SK-N-SH treated with all-trans-retinoic acid at 6 μM for 48 hours (cell line): ENCODE measurements around the gene RBPMS2.

Experiments
- ATAC-seq: fragments of 200-7000 bp; cut with Tn5 transposase; 3 replicates; pipeline ENCODE4 v1.9.1; 2020; ENCODE audit warnings: mild to moderate bottlenecking, moderate library complexity
- ARNTL ChIP-seq: fragments of 450-650 bp; formaldehyde crosslinking; IDR thresholded peaks from 2 replicates; pipeline ENCODE4 v1.5.0; 2020; ENCODE audit warnings: low read depth, mild to moderate bottlenecking, moderate library complexity, borderline replicate concordance
- BACH2 ChIP-seq: fragments of 250-450 bp; sonication (Bioruptor Pico); IDR thresholded peaks from 2 replicates; pipeline ENCODE4 v1.9.0; 2021; ENCODE audit warnings: mild to moderate bottlenecking, borderline replicate concordance
- CREB5 ChIP-seq: fragments of 250-450 bp; sonication (Bioruptor Pico); IDR thresholded peaks from 2 replicates; pipeline ENCODE4 v1.5.1; 2020; ENCODE audit warnings: low read depth, mild to moderate bottlenecking, moderate library complexity
- CSDC2 ChIP-seq: fragments of 250-450 bp; sonication (Bioruptor Pico); IDR thresholded peaks from 2 replicates; pipeline ENCODE4 v1.5.0; 2020; ENCODE audit warnings: mild to moderate bottlenecking, moderate library complexity
- CSRNP3 ChIP-seq: fragments of 250-450 bp; sonication (Bioruptor Pico); IDR thresholded peaks from 2 replicates; pipeline ENCODE4 v1.5.1; 2021; ENCODE audit warnings: mild to moderate bottlenecking, moderate library complexity
- ESRRG ChIP-seq: fragments of 250-450 bp; sonication (Bioruptor Pico); IDR thresholded peaks from 2 replicates; pipeline ENCODE4 v1.6.1; 2021; ENCODE audit warnings: mild to moderate bottlenecking
- ISL1 ChIP-seq: fragments of 250-450 bp; sonication (Bioruptor Pico); IDR thresholded peaks from 2 replicates; pipeline ENCODE4 v2.1.2; 2022; ENCODE audit warnings: mild to moderate bottlenecking, moderate library complexity
- OSR1 ChIP-seq: fragments of 250-450 bp; sonication (Bioruptor Pico); IDR thresholded peaks from 2 replicates; pipeline ENCODE4 v1.8.0; 2022; ENCODE audit warnings: moderate library complexity, mild to moderate bottlenecking, inconsistent platforms
- PATZ1 ChIP-seq: fragments of 250-450 bp; sonication (Bioruptor Pico); IDR thresholded peaks from 2 replicates; pipeline ENCODE4 v1.8.0; 2020; ENCODE audit warnings: mild to moderate bottlenecking, moderate library complexity, borderline replicate concordance
- POU6F1 ChIP-seq: fragments of 250-450 bp; sonication (Bioruptor Pico); IDR thresholded peaks from 2 replicates; pipeline ENCODE4 v1.8.0; 2021; ENCODE audit warnings: low read depth, mild to moderate bottlenecking, moderate library complexity, borderline replicate concordance
- PPARA ChIP-seq: fragments of 250-450 bp; sonication (Bioruptor Pico); IDR thresholded peaks from 2 replicates; pipeline ENCODE4 v1.5.0; 2020; ENCODE audit warnings: mild to moderate bottlenecking, borderline replicate concordance
- RARB ChIP-seq: fragments of 250-450 bp; sonication (Bioruptor Pico); IDR thresholded peaks from 2 replicates; pipeline ENCODE4 v1.8.0; 2021; ENCODE audit warnings: mild to moderate bottlenecking, moderate library complexity
- SNAI2 ChIP-seq: fragments of 250-450 bp; sonication (Bioruptor Pico); IDR thresholded peaks from 2 replicates; pipeline ENCODE4 v1.5.0; 2020; ENCODE audit warnings: mild to moderate bottlenecking, moderate library complexity
- TCF4 ChIP-seq: fragments of 250-450 bp; sonication (Bioruptor Pico); IDR thresholded peaks from 2 replicates; pipeline ENCODE4 v1.8.0; 2021; ENCODE audit warnings: mild to moderate bottlenecking, moderate library complexity, borderline replicate concordance
- TOX ChIP-seq: fragments of 250-450 bp; sonication (Bioruptor Pico); IDR thresholded peaks from 2 replicates; pipeline ENCODE4 v1.8.0; 2021; ENCODE audit warnings: mild to moderate bottlenecking, moderate library complexity, borderline replicate concordance
- TSHZ2 ChIP-seq: fragments of 250-450 bp; sonication (Bioruptor Pico); IDR thresholded peaks from 2 replicates; pipeline ENCODE4 v1.5.0; 2020; ENCODE audit warnings: mild to moderate bottlenecking, moderate library complexity
- ZC3H10 ChIP-seq: fragments of 250-450 bp; sonication (Bioruptor Pico); IDR thresholded peaks from 2 replicates; pipeline ENCODE4 v1.5.1; 2021; ENCODE audit warnings: mild to moderate bottlenecking, moderate library complexity
- ZFP3 ChIP-seq: fragments of 250-450 bp; sonication (Bioruptor Pico); IDR thresholded peaks from 2 replicates; pipeline ENCODE4 v1.5.0; 2020; ENCODE audit warnings: mild to moderate bottlenecking, moderate library complexity
- ZFP30 ChIP-seq: fragments of 450-650 bp; formaldehyde crosslinking; IDR thresholded peaks from 2 replicates; pipeline ENCODE4 v1.5.0; 2022; ENCODE audit warnings: mild to moderate bottlenecking, moderate library complexity
- ZNF565 ChIP-seq: fragments of 450-650 bp; formaldehyde crosslinking; conservative IDR thresholded peaks from 2 replicates; pipeline ENCODE4 v1.5.0; 2020; ENCODE audit warnings: low read depth, mild to moderate bottlenecking, moderate library complexity
- ZNF70 ChIP-seq: fragments of 450-650 bp; formaldehyde crosslinking; IDR thresholded peaks from 2 replicates; pipeline ENCODE4 v1.5.0; 2020; ENCODE audit warnings: mild to moderate bottlenecking, moderate library complexity
- ZNF8 ChIP-seq: fragments of 450-650 bp; formaldehyde crosslinking; IDR thresholded peaks from 2 replicates; pipeline ENCODE4 v1.5.0; 2020; ENCODE audit warnings: mild to moderate bottlenecking, moderate library complexity

The RBPMS2 gene

GRCh38 chr15:64710676-64711428 is 64.5 kb downstream of the RBPMS2 start (continued):
- TF ChIP-seq POU6F1 (CRISPR knock-in tag) (no peak), RARB (CRISPR knock-in tag) (no peak), ARNTL (CRISPR knock-in tag) (no peak), ZNF565 (CRISPR knock-in tag) (no peak), OSR1 (CRISPR knock-in tag) (no peak), ISL1 (no peak)

- ATAC-seq, result no peak
- TF ChIP-seq ESRRG (CRISPR knock-in tag) (no peak), TSHZ2 (CRISPR knock-in tag) (no peak), PATZ1 (CRISPR knock-in tag) (no peak), ZC3H10 (CRISPR knock-in tag) (no peak), ISL1 (no peak), PPARA (no peak), CREB5 (no peak), SNAI2 (no peak), CSRNP3 (CRISPR knock-in tag) (no peak), ZNF70 (CRISPR knock-in tag) (no peak), ARNTL (CRISPR knock-in tag) (no peak), ZFP30 (CRISPR knock-in tag) (no peak), BACH2 (CRISPR knock-in tag) (no peak), TOX (CRISPR knock-in tag) (no peak), TCF4 (no peak), RARB (CRISPR knock-in tag) (no peak)
Measured at GRCh38 chr15:64706011-64706911, 69.1 kb downstream of the RBPMS2 start.

- no peak for ATAC-seq
- no peak for TF ChIP-seq ARNTL (CRISPR knock-in tag)
- no peak for TF ChIP-seq CSDC2 (CRISPR knock-in tag)
- no peak for TF ChIP-seq TOX (CRISPR knock-in tag)
- TF ChIP-seq TCF4, result no peak
- no peak for TF ChIP-seq POU6F1 (CRISPR knock-in tag)
- TF ChIP-seq OSR1 (CRISPR knock-in tag), result no peak
- TF ChIP-seq ESRRG (CRISPR knock-in tag), result no peak
- no peak for TF ChIP-seq PPARA
- TF ChIP-seq ZFP30 (CRISPR knock-in tag), result no peak
- no peak for TF ChIP-seq ZFP3
- TF ChIP-seq ZNF70 (CRISPR knock-in tag), result no peak
- TF ChIP-seq ZNF565 (CRISPR knock-in tag), result no peak
- TF ChIP-seq ZNF8 (CRISPR knock-in tag), result no peak
- TF ChIP-seq BACH2 (CRISPR knock-in tag), result no peak
- TF ChIP-seq ISL1, result no peak
- TF ChIP-seq PATZ1 (CRISPR knock-in tag), result no peak
Measured at GRCh38 chr15:64705006-64705405, 70.4 kb downstream of the RBPMS2 start.
